ENCODE results near the gene COPRS.

Gene COPRS

DNA sequence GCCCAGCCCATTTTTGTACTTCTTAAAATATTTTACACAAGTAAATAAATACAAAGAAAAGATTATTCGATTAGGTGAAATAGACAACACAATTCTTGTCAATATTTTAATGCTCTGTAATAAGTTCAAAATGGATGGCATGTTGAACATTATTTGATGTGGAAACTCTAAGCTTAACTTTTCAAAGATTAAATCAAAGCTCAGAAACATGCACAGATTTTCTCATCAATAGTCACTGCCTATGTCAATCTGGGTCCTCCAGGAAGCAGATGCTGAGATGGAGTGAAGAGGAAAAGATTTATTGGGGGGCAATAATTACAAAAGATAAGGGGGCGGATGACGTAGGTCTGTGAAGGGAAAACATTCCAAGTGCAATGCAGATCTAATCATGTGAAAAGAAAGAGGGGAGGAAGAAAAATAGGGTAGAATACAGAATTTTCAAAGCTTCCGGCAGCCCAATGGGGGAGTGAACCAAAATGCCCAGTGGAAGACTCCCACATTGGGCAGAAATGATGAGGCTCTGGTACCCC lies 50.5 kb downstream of the COPRS start:
- TF ChIP-seq, protein P1, sequence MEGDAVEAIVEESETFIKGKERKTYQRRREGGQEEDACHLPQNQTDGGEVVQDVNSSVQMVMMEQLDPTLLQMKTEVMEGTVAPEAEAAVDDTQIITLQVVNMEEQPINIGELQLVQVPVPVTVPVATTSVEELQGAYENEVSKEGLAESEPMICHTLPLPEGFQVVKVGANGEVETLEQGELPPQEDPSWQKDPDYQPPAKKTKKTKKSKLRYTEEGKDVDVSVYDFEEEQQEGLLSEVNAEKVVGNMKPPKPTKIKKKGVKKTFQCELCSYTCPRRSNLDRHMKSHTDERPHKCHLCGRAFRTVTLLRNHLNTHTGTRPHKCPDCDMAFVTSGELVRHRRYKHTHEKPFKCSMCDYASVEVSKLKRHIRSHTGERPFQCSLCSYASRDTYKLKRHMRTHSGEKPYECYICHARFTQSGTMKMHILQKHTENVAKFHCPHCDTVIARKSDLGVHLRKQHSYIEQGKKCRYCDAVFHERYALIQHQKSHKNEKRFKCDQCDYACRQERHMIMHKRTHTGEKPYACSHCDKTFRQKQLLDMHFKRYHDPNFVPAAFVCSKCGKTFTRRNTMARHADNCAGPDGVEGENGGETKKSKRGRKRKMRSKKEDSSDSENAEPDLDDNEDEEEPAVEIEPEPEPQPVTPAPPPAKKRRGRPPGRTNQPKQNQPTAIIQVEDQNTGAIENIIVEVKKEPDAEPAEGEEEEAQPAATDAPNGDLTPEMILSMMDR (IDR thresholded peaks at IDR 0.05; ENCODE audit: low read depth, low read length, missing control alignments) = no peak
- H3K4me3 ChIP-seq (ENCODE audit: low read depth, low read length) = no peak overlapping the region
- no peak for DNase-seq (ENCODE audit: low read depth)

DNA sequence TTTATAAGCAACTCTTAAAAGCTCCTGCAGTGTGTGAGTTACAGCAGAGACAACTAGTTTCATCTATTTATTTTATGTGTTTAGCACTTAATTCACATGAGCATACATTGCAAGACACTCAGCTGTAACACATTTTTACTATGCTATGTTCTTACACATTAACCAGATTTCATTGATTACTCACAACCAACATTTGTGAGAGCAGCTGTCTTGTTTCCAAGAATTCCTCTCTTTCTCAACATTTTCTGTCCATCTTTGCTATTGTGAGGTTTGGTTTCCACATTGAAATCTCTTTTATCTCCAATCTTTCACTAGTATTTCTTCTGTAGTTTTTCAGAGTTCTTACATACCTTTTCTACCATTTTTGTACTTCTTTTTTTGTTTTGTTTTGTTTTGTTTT lies 51.2 kb downstream of the COPRS start:
- no peak for DNase-seq (ENCODE audit: low read depth)
- TF ChIP-seq, protein P1 (IDR thresholded peaks at IDR 0.05; ENCODE audit: low read depth, low read length, missing control alignments) = no peak
- H3K4me3 ChIP-seq (ENCODE audit: low read depth, low read length) = no peak overlapping the region

DNA sequence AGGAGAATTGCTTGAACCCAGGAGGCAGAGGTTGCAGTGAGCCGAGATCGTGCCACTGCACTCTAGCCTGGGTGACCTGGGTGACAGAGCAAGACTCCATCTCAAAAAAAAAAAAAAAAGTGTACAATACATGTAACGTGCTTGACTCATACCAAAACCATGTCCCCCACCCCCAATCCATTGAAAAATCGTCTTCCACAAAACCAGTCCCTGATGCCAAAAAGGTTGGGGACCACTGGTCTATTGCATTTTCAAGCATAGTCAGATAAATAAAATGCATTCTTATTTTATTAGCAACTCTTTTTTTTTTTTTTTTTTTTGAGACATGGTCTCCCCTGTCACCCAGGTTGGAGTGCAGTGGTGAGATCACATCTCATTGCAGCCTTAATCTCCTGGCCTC lies 52.1 kb downstream of the COPRS start:
- H3K4me3 ChIP-seq (ENCODE audit: low read depth, low read length) = no peak overlapping the region
- no peak for DNase-seq (ENCODE audit: low read depth)
- TF ChIP-seq, protein P1 (IDR thresholded peaks at IDR 0.05; ENCODE audit: low read depth, low read length, missing control alignments) = no peak

DNA sequence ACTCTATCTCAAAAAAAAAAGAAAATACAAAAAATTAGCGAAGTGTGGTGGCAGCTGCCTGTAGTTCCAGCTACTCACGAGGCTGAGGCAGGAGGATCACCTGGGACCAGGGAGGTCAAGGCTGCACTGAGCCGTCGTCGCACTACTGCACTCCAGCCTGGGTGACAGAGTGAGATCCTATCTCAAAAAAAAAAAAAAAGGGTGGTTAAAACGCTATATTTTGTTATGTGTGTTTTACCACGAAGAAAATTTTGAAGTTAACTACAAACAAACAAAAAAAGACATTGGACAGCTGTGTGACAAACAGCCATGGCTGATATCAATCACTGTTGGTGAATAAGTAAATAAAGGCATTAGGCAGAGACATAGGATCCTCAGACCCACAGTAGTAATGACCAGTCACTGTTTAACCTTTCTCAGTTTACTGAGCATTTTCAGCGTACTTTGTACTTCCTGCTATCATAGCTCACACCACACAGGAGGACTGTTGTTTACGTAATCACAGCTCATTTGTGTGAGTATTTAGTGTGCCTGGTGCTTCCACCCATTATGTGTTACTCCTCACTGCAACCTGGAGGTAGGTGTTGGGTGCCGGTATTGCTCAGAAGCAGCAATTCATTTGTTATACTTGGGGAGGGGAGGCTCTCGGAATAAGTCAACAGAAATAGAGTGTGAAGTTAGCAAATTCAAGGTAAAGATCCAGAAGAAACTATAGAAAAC lies 55.4 kb downstream of the COPRS start:
- no peak overlapping the region for H3K4me3 ChIP-seq (ENCODE audit: low read depth, low read length)
- no peak for DNase-seq (ENCODE audit: low read depth)
- TF ChIP-seq, protein P1 (IDR thresholded peaks at IDR 0.05; ENCODE audit: low read depth, low read length, missing control alignments) = no peak

DNA sequence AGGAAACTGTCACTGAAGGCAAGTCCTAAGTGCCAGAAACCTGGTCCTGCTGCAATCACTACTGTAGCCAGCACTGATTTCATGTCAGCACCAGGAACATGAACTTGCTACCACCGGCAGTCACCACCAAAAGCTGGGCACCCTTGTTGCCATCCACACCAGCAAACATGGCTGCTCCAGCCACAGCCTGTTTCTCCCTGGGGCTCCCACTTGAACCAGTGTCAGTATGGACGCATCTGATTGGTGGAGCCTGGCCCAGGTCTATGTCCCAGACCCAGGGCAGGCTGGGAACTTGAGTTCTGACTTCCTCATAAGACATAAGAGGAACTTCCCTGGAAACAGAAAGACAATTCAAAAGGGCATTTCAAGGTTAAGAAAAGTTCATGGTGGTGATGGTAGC lies 56.5 kb downstream of the COPRS start:
- no peak overlapping the region for H3K4me3 ChIP-seq (ENCODE audit: low read depth, low read length)
- TF ChIP-seq, protein P1 (IDR thresholded peaks at IDR 0.05; ENCODE audit: low read depth, low read length, missing control alignments) = no peak
- no peak for DNase-seq (ENCODE audit: low read depth)
